Measurements from ENCODE around the gene JAKMIP1.
"Not testable (repeated sequence)": the region's sequence is repeated elsewhere in the genome, so short reads cannot be mapped to it uniquely, and the experiment has no call there.

JAKMIP1 gene

GRCh38 chr4:6229095-6229494 lies 28.7 kb upstream of the JAKMIP1 start:
- no peak for DNase-seq (ENCODE audit: low read depth)

GRCh38 chr4:6228158-6229067 lies 28.1 kb upstream of the JAKMIP1 start:
- no peak for DNase-seq (ENCODE audit: low read depth)

GRCh38 chr4:6227412-6228157 lies 27.2 kb upstream of the JAKMIP1 start:
- no peak for DNase-seq (ENCODE audit: low read depth)

GRCh38 chr4:6226506-6226905 lies 26.2 kb upstream of the JAKMIP1 start:
- no peak for DNase-seq (ENCODE audit: low read depth)

GRCh38 chr4:6225469-6225868 lies 25.1 kb upstream of the JAKMIP1 start:
- DNase-seq (ENCODE audit: low read depth): no peak

GRCh38 chr4:6224735-6225134 lies 24.4 kb upstream of the JAKMIP1 start:
- no peak for DNase-seq (ENCODE audit: low read depth)

GRCh38 chr4:6222761-6223292 lies 22.5 kb upstream of the JAKMIP1 start:
- DNase-seq (ENCODE audit: low read depth): no peak

GRCh38 chr4:6221851-6222760 lies 21.8 kb upstream of the JAKMIP1 start:
- DNase-seq (ENCODE audit: low read depth): no peak

- DNase-seq (ENCODE audit: low read depth): no peak
These were observed 21.0 kb upstream of the JAKMIP1 start for GRCh38 chr4:6221301-6221850.

GRCh38 chr4:6217716-6218381 lies 17.5 kb upstream of the JAKMIP1 start:
- no peak for DNase-seq (ENCODE audit: low read depth)

- DNase-seq (ENCODE audit: low read depth): no peak
These were observed 16.2 kb upstream of the JAKMIP1 start for GRCh38 chr4:6216588-6216987.

- no peak for DNase-seq (ENCODE audit: low read depth)
These were observed 9.6 kb upstream of the JAKMIP1 start for GRCh38 chr4:6209921-6210320.

GRCh38 chr4:6209291-6209690 lies 8.9 kb upstream of the JAKMIP1 start:
- not testable (repeated sequence) for DNase-seq (ENCODE audit: low read depth)

- DNase-seq (ENCODE audit: low read depth): no peak
These were observed 8.1 kb upstream of the JAKMIP1 start for GRCh38 chr4:6208416-6208815.

GRCh38 chr4:6207602-6208001 lies 7.3 kb upstream of the JAKMIP1 start:
- no peak for DNase-seq (ENCODE audit: low read depth)

- DNase-seq (ENCODE audit: low read depth): no peak
These were observed 6.5 kb upstream of the JAKMIP1 start for GRCh38 chr4:6206771-6207290.

- DNase-seq (ENCODE audit: low read depth): no peak
These were observed 5.6 kb upstream of the JAKMIP1 start for GRCh38 chr4:6205973-6206372.

- DNase-seq (ENCODE audit: low read depth): no peak
These were observed 5.2 kb upstream of the JAKMIP1 start for GRCh38 chr4:6205567-6205931.

- DNase-seq (ENCODE audit: low read depth): no peak
These were observed 4.7 kb upstream of the JAKMIP1 start for GRCh38 chr4:6204871-6205566.

- no peak for DNase-seq (ENCODE audit: low read depth)
These were observed 3.7 kb upstream of the JAKMIP1 start for GRCh38 chr4:6204098-6204497.

Measured in HS-5 (cell line).